H1 (cell line): Measurements from ENCODE around the gene KCNH1. TPM values are rescaled to one million over a fixed set of nuclear protein-coding genes. Genes with fewer than 3 reads are reported as not detected.

Experiments
- CTCF ChIA-PET: fragments of 300-600 bp; sonication (Branson Sonifier 250); formaldehyde crosslinking; loops from one replicate; lab custom pipeline; 2021; ENCODE audit not compliant: partially characterized antibody; lab: Charles Lee
- POLR2A ChIA-PET: fragments of 300-600 bp; sonication (Branson Sonifier 250); formaldehyde crosslinking; loops from one replicate; lab custom pipeline; 2021; ENCODE audit warnings: inconsistent platforms; ENCODE audit not compliant: partially characterized antibody; lab: Charles Lee
- DNase-seq, 2 experiments: peaks; one replicate each; pipeline versions ENCODE4 v3.0.0 to v3.0.0-alpha.2; 2010 to 2022; ENCODE audit warnings: low spot score in 2 of 2, low read depth in 1 of 2, mixed read lengths in 1 of 2
- FAIRE-seq: peaks from 2 replicates; lab custom pipeline; 2011; peaks lifted over from hg19 to GRCh38; lab: Jason Lieb, UNC
- H2AFZ ChIP-seq: 2 replicates; pipeline ENCODE4 v1.8.1; 2012; ENCODE audit warnings: low read length, inconsistent platforms
- H2AK5ac ChIP-seq: 2 replicates; pipeline ENCODE4 v1.6.1; 2013; ENCODE audit warnings: low read depth, low read length
- H2BK120ac ChIP-seq: replicated peaks from 2 replicates; pipeline ENCODE3; 2013; ENCODE audit warnings: low read depth, low read length, inconsistent platforms
- H2BK12ac ChIP-seq: 2 replicates; pipeline ENCODE4 v1.6.1; 2013; ENCODE audit warnings: low read depth, low read length
- H2BK15ac ChIP-seq: 2 replicates; pipeline ENCODE4 v1.6.1; 2013; ENCODE audit warnings: low read length
- H2BK20ac ChIP-seq: 2 replicates; pipeline ENCODE4 v1.6.1; 2013; ENCODE audit warnings: low read length
- H2BK5ac ChIP-seq: 2 replicates; pipeline ENCODE4 v1.6.1; 2013; ENCODE audit warnings: low read depth, low read length
- H3K14ac ChIP-seq: 2 replicates; pipeline ENCODE4 v1.6.1; 2013; ENCODE audit warnings: inconsistent platforms; ENCODE audit not compliant: insufficient read length
- H3K18ac ChIP-seq: 2 replicates; pipeline ENCODE4 v1.6.1; 2013; ENCODE audit warnings: low read length; ENCODE audit errors: extremely low read depth
- H3K23ac ChIP-seq: 2 replicates; pipeline ENCODE4 v1.6.1; 2013; ENCODE audit warnings: inconsistent platforms; ENCODE audit not compliant: insufficient read length
- H3K23me2 ChIP-seq: 2 replicates; pipeline ENCODE4 v1.6.1; 2013; ENCODE audit warnings: low read depth, low read length
- H3K27ac ChIP-seq: 2 replicates; pipeline ENCODE4 v1.6.1; 2011; ENCODE audit warnings: low read depth, low read length, inconsistent platforms
- H3K27me3 ChIP-seq, 4 experiments: replicated peaks in 1 of 4; 1 replicate in 1 of 4; 2 replicates in 3 of 4; pipeline versions ENCODE4 v1.6.1 to v1.8.1; 2011 to 2013; ENCODE audit warnings: low read length in 3 of 4, mild to moderate bottlenecking in 3 of 4, inconsistent platforms in 2 of 4, mixed read lengths in 2 of 4, moderate library complexity in 1 of 4; ENCODE audit not compliant: control insufficient read depth in 3 of 4, insufficient read depth in 3 of 4; ENCODE audit errors: extremely low read depth in 1 of 4
- H3K36me3 ChIP-seq, 4 experiments: 2 replicates each; pipeline versions ENCODE4 v1.6.1 to v1.8.1; 2011 to 2013; ENCODE audit warnings: mild to moderate bottlenecking in 4 of 4, low read length in 3 of 4, moderate library complexity in 2 of 4, control low read depth in 1 of 4, inconsistent platforms in 1 of 4; ENCODE audit not compliant: insufficient read depth in 4 of 4, control insufficient read depth in 2 of 4
- H3K4ac ChIP-seq: replicated peaks from 2 replicates; pipeline ENCODE3; 2013; ENCODE audit warnings: low read length, low read depth, mixed read lengths, inconsistent platforms; ENCODE audit not compliant: insufficient read length
- H3K4me1 ChIP-seq, 4 experiments: replicated peaks in 1 of 4; 1 replicate in 1 of 4; 2 replicates in 3 of 4; pipeline versions ENCODE4 v1.6.1 to v1.8.1; 2011 to 2013; ENCODE audit warnings: low read length in 3 of 4, inconsistent platforms in 2 of 4, mixed read lengths in 1 of 4; ENCODE audit not compliant: insufficient read depth in 4 of 4, control insufficient read depth in 3 of 4
- H3K4me2 ChIP-seq, 2 experiments: 2 replicates each; pipeline versions ENCODE4 v1.6.1 to v1.8.1; 2011 to 2013; ENCODE audit warnings: low read depth in 2 of 2, low read length in 2 of 2, control low read depth in 1 of 2, inconsistent platforms in 1 of 2, mild to moderate bottlenecking in 1 of 2; ENCODE audit not compliant: insufficient read depth in 1 of 2
- H3K4me3 ChIP-seq, 4 experiments: fragments of 200-600, 300-600 bp in 1 of 4; sonication (generic), shearing (Covaris generic), sonication (Bioruptor Twin) in 1 of 4; 2 replicates each; pipeline versions ENCODE4 v1.5.1 to v1.8.1; 2011 to 2016; ENCODE audit warnings: low read length in 4 of 4, low read depth in 3 of 4, control low read depth in 2 of 4, inconsistent platforms in 2 of 4, mild to moderate bottlenecking in 2 of 4, mixed read lengths in 1 of 4, moderate library complexity in 1 of 4; ENCODE audit not compliant: insufficient read depth in 2 of 4; ENCODE audit errors: extremely low read depth in 1 of 4
- H3K56ac ChIP-seq: replicated peaks from 2 replicates; pipeline ENCODE3; 2013; ENCODE audit warnings: low read depth, mild to moderate bottlenecking, mixed read lengths, low read length, inconsistent platforms; ENCODE audit not compliant: insufficient read length
- H3K79me1 ChIP-seq: 2 replicates; pipeline ENCODE4 v1.6.1; 2013; ENCODE audit warnings: low read depth, low read length, control low read depth
- H3K79me2 ChIP-seq, 2 experiments: 2 replicates each; pipeline versions ENCODE4 v1.6.1 to v1.8.1; 2012 to 2013; ENCODE audit warnings: low read length in 2 of 2, mild to moderate bottlenecking in 2 of 2, inconsistent platforms in 1 of 2; ENCODE audit not compliant: insufficient read depth in 2 of 2, control insufficient read depth in 1 of 2
- H3K9ac ChIP-seq, 4 experiments: replicated peaks in 1 of 4; 1 replicate in 1 of 4; 2 replicates in 3 of 4; pipeline versions ENCODE4 v1.6.1 to v1.8.1; 2011 to 2013; ENCODE audit warnings: low read depth in 3 of 4, low read length in 3 of 4, control low read depth in 2 of 4, mild to moderate bottlenecking in 2 of 4, moderate library complexity in 2 of 4, inconsistent platforms in 1 of 4; ENCODE audit errors: extremely low read depth in 1 of 4
- H3K9me3 ChIP-seq, 2 experiments: 2 replicates each; pipeline versions ENCODE4 v1.6.1 to v1.8.1; 2012 to 2013; ENCODE audit warnings: mild to moderate bottlenecking in 2 of 2, moderate library complexity in 2 of 2, control low read depth in 1 of 2, inconsistent platforms in 1 of 2, low read depth in 1 of 2, low read length in 1 of 2, mixed read lengths in 1 of 2; ENCODE audit not compliant: insufficient read depth in 2 of 2
- H4K20me1 ChIP-seq, 2 experiments: replicated peaks in 1 of 2; 2 replicates each; pipeline versions ENCODE3 to v1.8.1; 2011 to 2013; ENCODE audit warnings: inconsistent platforms in 2 of 2, low read length in 2 of 2, mild to moderate bottlenecking in 1 of 2; ENCODE audit not compliant: insufficient read depth in 2 of 2, control insufficient read depth in 1 of 2
- H4K5ac ChIP-seq: 2 replicates; pipeline ENCODE4 v1.6.1; 2013; ENCODE audit warnings: low read length, low read depth, mixed read lengths, inconsistent platforms; ENCODE audit not compliant: insufficient read length
- H4K8ac ChIP-seq: 2 replicates; pipeline ENCODE4 v1.8.0; 2013; ENCODE audit warnings: mild to moderate bottlenecking, moderate library complexity, low read length, inconsistent platforms; ENCODE audit not compliant: insufficient read depth; ENCODE audit errors: extremely low read depth
- H4K91ac ChIP-seq: replicated peaks from 2 replicates; pipeline ENCODE3; 2013; ENCODE audit warnings: low read length, mixed read lengths, inconsistent platforms; ENCODE audit not compliant: insufficient read length
- BACH1 ChIP-seq: IDR thresholded peaks from 2 replicates; pipeline ENCODE4 v1.6.1; 2012; ENCODE audit warnings: low read length, improper control_type of control experiment
- BRCA1 ChIP-seq: IDR thresholded peaks from 2 replicates; pipeline ENCODE4 v1.6.1; 2012; ENCODE audit warnings: low read depth, low read length, improper control_type of control experiment
- CBX5 ChIP-seq: fragments of 300-800, 300-1000 bp; sonication (generic); IDR thresholded peaks from 2 replicates; pipeline ENCODE4 v1.7.1; 2016; ENCODE audit warnings: antibody characterized with exemption, low read length, low read depth
- CEBPB ChIP-seq: IDR thresholded peaks from 2 replicates; pipeline ENCODE4 v1.6.1; 2012; ENCODE audit warnings: low read depth, low read length
- CHD2 ChIP-seq: IDR thresholded peaks from 2 replicates; pipeline ENCODE4 v1.6.1; 2012; ENCODE audit warnings: low read length, improper control_type of control experiment
- CREB1 ChIP-seq: IDR thresholded peaks from 2 replicates; pipeline ENCODE4 v1.6.1; 2012; ENCODE audit warnings: inconsistent platforms
- E2F6 ChIP-seq: IDR thresholded peaks from 2 replicates; pipeline ENCODE4 v1.6.1; 2012; ENCODE audit warnings: inconsistent platforms
- PHF8 ChIP-seq: fragments of 200-600 bp; sonication (generic); conservative IDR thresholded peaks from 2 replicates; pipeline ENCODE4 v1.7.1; 2012; ENCODE audit warnings: low read depth, mild to moderate bottlenecking, inconsistent platforms, low read length, moderate library complexity
- RAD21 ChIP-seq, 2 experiments: IDR thresholded peaks in 1 of 2; conservative IDR thresholded peaks in 1 of 2; 2 replicates each; pipeline ENCODE4 v1.6.1; 2011; ENCODE audit warnings: low read depth in 2 of 2, low read length in 2 of 2, improper control_type of control experiment in 1 of 2, inconsistent platforms in 1 of 2, mild to moderate bottlenecking in 1 of 2, moderate library complexity in 1 of 2
- SIRT6 ChIP-seq: IDR thresholded peaks from one replicate; pipeline ENCODE4 v1.7.1; 2012; ENCODE audit warnings: low read length, inconsistent platforms
- TAF7 ChIP-seq: optimal IDR thresholded peaks from 2 replicates; pipeline ENCODE3; 2011; ENCODE audit warnings: low read depth, mild to moderate bottlenecking, inconsistent platforms, low read length, moderate library complexity, borderline replicate concordance
- WGBS, 2 experiments: shearing (Covaris generic) in 1 of 2; methylation state at CpG; one replicate each; pipeline versions ENCODE4 v1.1.6 to v1.1.7; 2013 to 2015; ENCODE audit warnings: low lambda C conversion rate in 2 of 2, mixed read lengths in 2 of 2, inconsistent platforms in 1 of 2, low coverage in 1 of 2, missing lambda C conversion rate in 1 of 2; ENCODE audit not compliant: insufficient replicate concordance in 2 of 2, insufficient coverage in 1 of 2, insufficient read length in 1 of 2; ENCODE audit errors: extremely low coverage in 1 of 2, missing lambda C conversion rate in 1 of 2; 5-methylcytosine and 5-hydroxymethylcytosine counted together
- polyA plus RNA-seq, 7 experiments: library from polyadenylated mRNA; depleted of rRNA in 3 of 7; stranded (reverse) in 5 of 7; unstranded in 2 of 7; fragments of >200 nt in 5 of 7; fragments of 200-250 nt in 2 of 7; gene quantifications; 1 replicate in 5 of 7; 2 replicates in 1 of 7; 4 replicates in 1 of 7; pipeline versions ENCODE4 v1.2.1 to v1.2.3, GENCODE V29; 2011 to 2013; ENCODE audit warnings: missing spikeins in 2 of 7, mixed read lengths in 2 of 7
- total RNA-seq: library from RNA; stranded (reverse); fragmentation: NEBNext Ultra II Directional; extraction: Animal tissue kit (Norgen Biotek cat#: 25700); gene quantifications from 2 replicates; pipeline ENCODE4 v1.2.1, GENCODE V29; 2021
- TF ChIP-seq, protein P1 (sequence below), 3 experiments: IDR thresholded peaks; 1 replicate in 2 of 3; 2 replicates in 1 of 3; pipeline versions ENCODE4 v1.5.1 to v1.6.1; 2011; ENCODE audit warnings: low read length in 3 of 3, mild to moderate bottlenecking in 3 of 3, inconsistent platforms in 2 of 3, low read depth in 1 of 3, moderate library complexity in 1 of 3; ENCODE audit not compliant: insufficient read depth in 1 of 3; ENCODE audit errors: control extremely low read depth in 1 of 3

The KCNH1 gene
- total and polyA plus RNA-seq, 2 of the 8 experiments (the other 6 are each of a cell fraction or from before 2014, with no cell fraction given) = 0.27 to 0.34 TPM

- ChIA-PET CTCF (interaction anchor here (0.6 to 1.0 kb wide), 2 partner anchors 210 to 316 kb away, joined by 3 read pairs; no protein-coding TSS in a partner anchor), POLR2A (no interaction called here)
- 81% methylated on average over 5 of the region's 5 CpGs; no CpG with 5 or more reads in 1 of the 2 experiments for WGBS, 2 experiments
- Histone ChIP-seq H3K4me1 (no peaks in the 10 kb centered on the region), H3K9me3 (no peaks in the 10 kb centered on the region), H2BK5ac (no peak overlapping the region), H3K9ac (no peak overlapping the region), H4K20me1 (no peaks in the 10 kb centered on the region), H2BK12ac (no peak overlapping the region), H3K79me1 (no peaks in the 10 kb centered on the region), H3K27me3 (no peaks in the 10 kb centered on the region), H3K23me2 (no peaks in the 10 kb centered on the region), H3K79me2 (no peaks in the 10 kb centered on the region), H2BK15ac (no peak overlapping the region), H3K27ac (no peak overlapping the region), H4K5ac (no peak overlapping the region), H2BK20ac (no peak overlapping the region), H3K4me2 (no peak overlapping the region), H2AK5ac (no peak overlapping the region), H3K4ac (no peak overlapping the region), H3K18ac (no peak overlapping the region), H2AFZ (no peak overlapping the region), H3K36me3 (no peaks in the 10 kb centered on the region), H3K4me3 (no peak overlapping the region), H4K8ac (no peak overlapping the region), H3K23ac (no peak overlapping the region), H2BK120ac (no peak overlapping the region), H4K91ac (no peak overlapping the region), H3K14ac (no peak overlapping the region), H3K56ac (no peak overlapping the region)
- DNase-seq (no peak), FAIRE-seq (no peak)
- no peak for TF ChIP-seq CHD2
- TF ChIP-seq BACH1 = no peak
- TF ChIP-seq CREB1 = no peak
- TF ChIP-seq BRCA1 = no peak
- TF ChIP-seq TAF7 = no peak
- TF ChIP-seq, protein P1, sequence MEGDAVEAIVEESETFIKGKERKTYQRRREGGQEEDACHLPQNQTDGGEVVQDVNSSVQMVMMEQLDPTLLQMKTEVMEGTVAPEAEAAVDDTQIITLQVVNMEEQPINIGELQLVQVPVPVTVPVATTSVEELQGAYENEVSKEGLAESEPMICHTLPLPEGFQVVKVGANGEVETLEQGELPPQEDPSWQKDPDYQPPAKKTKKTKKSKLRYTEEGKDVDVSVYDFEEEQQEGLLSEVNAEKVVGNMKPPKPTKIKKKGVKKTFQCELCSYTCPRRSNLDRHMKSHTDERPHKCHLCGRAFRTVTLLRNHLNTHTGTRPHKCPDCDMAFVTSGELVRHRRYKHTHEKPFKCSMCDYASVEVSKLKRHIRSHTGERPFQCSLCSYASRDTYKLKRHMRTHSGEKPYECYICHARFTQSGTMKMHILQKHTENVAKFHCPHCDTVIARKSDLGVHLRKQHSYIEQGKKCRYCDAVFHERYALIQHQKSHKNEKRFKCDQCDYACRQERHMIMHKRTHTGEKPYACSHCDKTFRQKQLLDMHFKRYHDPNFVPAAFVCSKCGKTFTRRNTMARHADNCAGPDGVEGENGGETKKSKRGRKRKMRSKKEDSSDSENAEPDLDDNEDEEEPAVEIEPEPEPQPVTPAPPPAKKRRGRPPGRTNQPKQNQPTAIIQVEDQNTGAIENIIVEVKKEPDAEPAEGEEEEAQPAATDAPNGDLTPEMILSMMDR (IDR thresholded peaks at IDR 0.05; ENCODE audit: control extremely low read depth in 1 of 3, insufficient read depth in 1 of 3, low read depth in 1 of 3, low read length in 3 of 3) = peak in 2 of 3 experiments; percentile 15 to 23; a peak in 2 of 4 replicates
- no peak for TF ChIP-seq PHF8
- no peak for TF ChIP-seq SIRT6
- TF ChIP-seq CBX5 = no peak
- peak; percentile 37 to 48 for TF ChIP-seq RAD21 (IDR thresholded peaks at IDR 0.05 in 1 of 2, conservative IDR thresholded peaks at IDR 0.05 in 1 of 2; ENCODE audit: low read depth in 2 of 2, low read length in 2 of 2)
- TF ChIP-seq CEBPB = no peak
- no peak for TF ChIP-seq E2F6
Measured at GRCh38 chr1:211009944-211010343, 124.0 kb downstream of the KCNH1 start.
